H1 (cell line): ENCODE results near the gene CROCC2. TPM values are rescaled to one million over a fixed set of nuclear protein-coding genes. Genes with fewer than 3 reads are reported as not detected.

ENCODE experiments used
- CTCF ChIA-PET: fragments of 300-600 bp; sonication (Branson Sonifier 250); formaldehyde crosslinking; loops from one replicate; lab custom pipeline; 2021; ENCODE audit not compliant: partially characterized antibody; lab: Charles Lee
- POLR2A ChIA-PET: fragments of 300-600 bp; sonication (Branson Sonifier 250); formaldehyde crosslinking; loops from one replicate; lab custom pipeline; 2021; ENCODE audit warnings: inconsistent platforms; ENCODE audit not compliant: partially characterized antibody; lab: Charles Lee
- DNase-seq, 2 experiments: peaks; one replicate each; pipeline versions ENCODE4 v3.0.0 to v3.0.0-alpha.2; 2010 to 2022; ENCODE audit warnings: low spot score in 2 of 2, low read depth in 1 of 2, mixed read lengths in 1 of 2
- FAIRE-seq: peaks from 2 replicates; lab custom pipeline; 2011; peaks lifted over from hg19 to GRCh38; lab: Jason Lieb, UNC
- H2AFZ ChIP-seq: 2 replicates; pipeline ENCODE4 v1.8.1; 2012; ENCODE audit warnings: low read length, inconsistent platforms
- H2AK5ac ChIP-seq: 2 replicates; pipeline ENCODE4 v1.6.1; 2013; ENCODE audit warnings: low read depth, low read length
- H2BK120ac ChIP-seq: replicated peaks from 2 replicates; pipeline ENCODE3; 2013; ENCODE audit warnings: low read depth, low read length, inconsistent platforms
- H2BK12ac ChIP-seq: 2 replicates; pipeline ENCODE4 v1.6.1; 2013; ENCODE audit warnings: low read depth, low read length
- H2BK15ac ChIP-seq: 2 replicates; pipeline ENCODE4 v1.6.1; 2013; ENCODE audit warnings: low read length
- H2BK20ac ChIP-seq: 2 replicates; pipeline ENCODE4 v1.6.1; 2013; ENCODE audit warnings: low read length
- H2BK5ac ChIP-seq: 2 replicates; pipeline ENCODE4 v1.6.1; 2013; ENCODE audit warnings: low read depth, low read length
- H3K14ac ChIP-seq: 2 replicates; pipeline ENCODE4 v1.6.1; 2013; ENCODE audit warnings: inconsistent platforms; ENCODE audit not compliant: insufficient read length
- H3K18ac ChIP-seq: 2 replicates; pipeline ENCODE4 v1.6.1; 2013; ENCODE audit warnings: low read length; ENCODE audit errors: extremely low read depth
- H3K23ac ChIP-seq: 2 replicates; pipeline ENCODE4 v1.6.1; 2013; ENCODE audit warnings: inconsistent platforms; ENCODE audit not compliant: insufficient read length
- H3K23me2 ChIP-seq: 2 replicates; pipeline ENCODE4 v1.6.1; 2013; ENCODE audit warnings: low read depth, low read length
- H3K27ac ChIP-seq: 2 replicates; pipeline ENCODE4 v1.6.1; 2011; ENCODE audit warnings: low read depth, low read length, inconsistent platforms
- H3K27me3 ChIP-seq, 4 experiments: replicated peaks in 1 of 4; 1 replicate in 1 of 4; 2 replicates in 3 of 4; pipeline versions ENCODE4 v1.6.1 to v1.8.1; 2011 to 2013; ENCODE audit warnings: low read length in 3 of 4, mild to moderate bottlenecking in 3 of 4, inconsistent platforms in 2 of 4, mixed read lengths in 2 of 4, moderate library complexity in 1 of 4; ENCODE audit not compliant: control insufficient read depth in 3 of 4, insufficient read depth in 3 of 4; ENCODE audit errors: extremely low read depth in 1 of 4
- H3K36me3 ChIP-seq, 4 experiments: 2 replicates each; pipeline versions ENCODE4 v1.6.1 to v1.8.1; 2011 to 2013; ENCODE audit warnings: mild to moderate bottlenecking in 4 of 4, low read length in 3 of 4, moderate library complexity in 2 of 4, control low read depth in 1 of 4, inconsistent platforms in 1 of 4; ENCODE audit not compliant: insufficient read depth in 4 of 4, control insufficient read depth in 2 of 4
- H3K4ac ChIP-seq: replicated peaks from 2 replicates; pipeline ENCODE3; 2013; ENCODE audit warnings: low read length, low read depth, mixed read lengths, inconsistent platforms; ENCODE audit not compliant: insufficient read length
- H3K4me1 ChIP-seq, 4 experiments: replicated peaks in 1 of 4; 1 replicate in 1 of 4; 2 replicates in 3 of 4; pipeline versions ENCODE4 v1.6.1 to v1.8.1; 2011 to 2013; ENCODE audit warnings: low read length in 3 of 4, inconsistent platforms in 2 of 4, mixed read lengths in 1 of 4; ENCODE audit not compliant: insufficient read depth in 4 of 4, control insufficient read depth in 3 of 4
- H3K4me2 ChIP-seq, 2 experiments: 2 replicates each; pipeline versions ENCODE4 v1.6.1 to v1.8.1; 2011 to 2013; ENCODE audit warnings: low read depth in 2 of 2, low read length in 2 of 2, control low read depth in 1 of 2, inconsistent platforms in 1 of 2, mild to moderate bottlenecking in 1 of 2; ENCODE audit not compliant: insufficient read depth in 1 of 2
- H3K4me3 ChIP-seq, 4 experiments: fragments of 200-600, 300-600 bp in 1 of 4; sonication (generic), shearing (Covaris generic), sonication (Bioruptor Twin) in 1 of 4; 2 replicates each; pipeline versions ENCODE4 v1.5.1 to v1.8.1; 2011 to 2016; ENCODE audit warnings: low read length in 4 of 4, low read depth in 3 of 4, control low read depth in 2 of 4, inconsistent platforms in 2 of 4, mild to moderate bottlenecking in 2 of 4, mixed read lengths in 1 of 4, moderate library complexity in 1 of 4; ENCODE audit not compliant: insufficient read depth in 2 of 4; ENCODE audit errors: extremely low read depth in 1 of 4
- H3K56ac ChIP-seq: replicated peaks from 2 replicates; pipeline ENCODE3; 2013; ENCODE audit warnings: low read depth, mild to moderate bottlenecking, mixed read lengths, low read length, inconsistent platforms; ENCODE audit not compliant: insufficient read length
- H3K79me1 ChIP-seq: 2 replicates; pipeline ENCODE4 v1.6.1; 2013; ENCODE audit warnings: low read depth, low read length, control low read depth
- H3K79me2 ChIP-seq, 2 experiments: 2 replicates each; pipeline versions ENCODE4 v1.6.1 to v1.8.1; 2012 to 2013; ENCODE audit warnings: low read length in 2 of 2, mild to moderate bottlenecking in 2 of 2, inconsistent platforms in 1 of 2; ENCODE audit not compliant: insufficient read depth in 2 of 2, control insufficient read depth in 1 of 2
- H3K9ac ChIP-seq, 4 experiments: replicated peaks in 1 of 4; 1 replicate in 1 of 4; 2 replicates in 3 of 4; pipeline versions ENCODE4 v1.6.1 to v1.8.1; 2011 to 2013; ENCODE audit warnings: low read depth in 3 of 4, low read length in 3 of 4, control low read depth in 2 of 4, mild to moderate bottlenecking in 2 of 4, moderate library complexity in 2 of 4, inconsistent platforms in 1 of 4; ENCODE audit errors: extremely low read depth in 1 of 4
- H3K9me3 ChIP-seq, 2 experiments: 2 replicates each; pipeline versions ENCODE4 v1.6.1 to v1.8.1; 2012 to 2013; ENCODE audit warnings: mild to moderate bottlenecking in 2 of 2, moderate library complexity in 2 of 2, control low read depth in 1 of 2, inconsistent platforms in 1 of 2, low read depth in 1 of 2, low read length in 1 of 2, mixed read lengths in 1 of 2; ENCODE audit not compliant: insufficient read depth in 2 of 2
- H4K20me1 ChIP-seq, 2 experiments: replicated peaks in 1 of 2; 2 replicates each; pipeline versions ENCODE3 to v1.8.1; 2011 to 2013; ENCODE audit warnings: inconsistent platforms in 2 of 2, low read length in 2 of 2, mild to moderate bottlenecking in 1 of 2; ENCODE audit not compliant: insufficient read depth in 2 of 2, control insufficient read depth in 1 of 2
- H4K5ac ChIP-seq: 2 replicates; pipeline ENCODE4 v1.6.1; 2013; ENCODE audit warnings: low read length, low read depth, mixed read lengths, inconsistent platforms; ENCODE audit not compliant: insufficient read length
- H4K8ac ChIP-seq: 2 replicates; pipeline ENCODE4 v1.8.0; 2013; ENCODE audit warnings: mild to moderate bottlenecking, moderate library complexity, low read length, inconsistent platforms; ENCODE audit not compliant: insufficient read depth; ENCODE audit errors: extremely low read depth
- H4K91ac ChIP-seq: replicated peaks from 2 replicates; pipeline ENCODE3; 2013; ENCODE audit warnings: low read length, mixed read lengths, inconsistent platforms; ENCODE audit not compliant: insufficient read length
- BCL11A ChIP-seq, 2 experiments: IDR thresholded peaks; one replicate each; pipeline ENCODE4 v1.6.1; 2011; ENCODE audit warnings: low read depth in 2 of 2, low read length in 2 of 2, mild to moderate bottlenecking in 2 of 2
- CREB1 ChIP-seq: IDR thresholded peaks from 2 replicates; pipeline ENCODE4 v1.6.1; 2012; ENCODE audit warnings: inconsistent platforms
- SIN3A ChIP-seq, 2 experiments: IDR thresholded peaks in 1 of 2; conservative IDR thresholded peaks in 1 of 2; 2 replicates each; pipeline ENCODE4 v1.6.1; 2011 to 2012; ENCODE audit warnings: low read length in 2 of 2, improper control_type of control experiment in 1 of 2, low read depth in 1 of 2, mild to moderate bottlenecking in 1 of 2
- WGBS, 2 experiments: shearing (Covaris generic) in 1 of 2; methylation state at CpG; one replicate each; pipeline versions ENCODE4 v1.1.6 to v1.1.7; 2013 to 2015; ENCODE audit warnings: low lambda C conversion rate in 2 of 2, mixed read lengths in 2 of 2, inconsistent platforms in 1 of 2, low coverage in 1 of 2, missing lambda C conversion rate in 1 of 2; ENCODE audit not compliant: insufficient replicate concordance in 2 of 2, insufficient coverage in 1 of 2, insufficient read length in 1 of 2; ENCODE audit errors: extremely low coverage in 1 of 2, missing lambda C conversion rate in 1 of 2; 5-methylcytosine and 5-hydroxymethylcytosine counted together
- polyA plus RNA-seq, 7 experiments: library from polyadenylated mRNA; depleted of rRNA in 3 of 7; stranded (reverse) in 5 of 7; unstranded in 2 of 7; fragments of >200 nt in 5 of 7; fragments of 200-250 nt in 2 of 7; gene quantifications; 1 replicate in 5 of 7; 2 replicates in 1 of 7; 4 replicates in 1 of 7; pipeline versions ENCODE4 v1.2.1 to v1.2.3, GENCODE V29; 2011 to 2013; ENCODE audit warnings: missing spikeins in 2 of 7, mixed read lengths in 2 of 7
- total RNA-seq: library from RNA; stranded (reverse); fragmentation: NEBNext Ultra II Directional; extraction: Animal tissue kit (Norgen Biotek cat#: 25700); gene quantifications from 2 replicates; pipeline ENCODE4 v1.2.1, GENCODE V29; 2021

Gene CROCC2
- total and polyA plus RNA-seq, 2 of the 8 experiments (the other 6 are each of a cell fraction or from before 2014, with no cell fraction given) = not detected

DNA sequence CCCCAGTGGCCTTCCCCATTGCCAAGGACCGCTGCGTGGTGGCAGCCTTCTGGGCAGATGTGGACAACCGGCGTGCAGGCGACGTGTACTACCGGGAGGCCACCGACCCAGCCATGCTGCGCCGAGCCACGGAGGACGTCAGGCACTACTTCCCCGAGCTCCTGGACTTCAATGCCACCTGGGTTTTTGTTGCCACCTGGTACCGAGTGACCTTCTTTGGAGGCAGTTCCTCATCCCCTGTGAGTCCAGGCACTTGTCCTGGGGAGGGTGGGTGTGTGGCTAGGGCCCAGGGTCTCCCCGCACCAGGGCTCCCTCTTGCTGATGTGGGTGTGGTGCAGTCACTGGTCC is 124.2 kb downstream of the CROCC2 start:
- no peak for FAIRE-seq

More for the DNA sequence above, 124.2 kb downstream of the CROCC2 start:
- Histone ChIP-seq H4K8ac (no peak overlapping the region), H3K79me1 (no peaks in the 10 kb centered on the region), H3K4me2 (no peak overlapping the region), H2BK20ac (no peak overlapping the region), H3K23me2 (no peaks in the 10 kb centered on the region), H2AK5ac (no peak overlapping the region), H2BK15ac (no peak overlapping the region), H2BK5ac (no peak overlapping the region), H3K23ac (no peak overlapping the region), H3K4me3 (no peak overlapping the region), H3K4me1 (peaks cover 0 to 5% (median 1%) of the 10 kb centered on the region in 4 experiments; a peak in 2 of 7 replicates), H3K79me2 (no peaks in the 10 kb centered on the region), H4K5ac (no peak overlapping the region), H2BK120ac (no peak overlapping the region), H3K9me3 (peaks cover 4 to 9% of the 10 kb centered on the region in 2 experiments), H3K56ac (no peak overlapping the region), H3K9ac (no peak overlapping the region), H2BK12ac (no peak overlapping the region), H3K27me3 (peaks cover 0 to 9% (median 9%) of the 10 kb centered on the region in 4 experiments; a peak in 3 of 7 replicates), H3K18ac (no peak overlapping the region), H4K91ac (no peak overlapping the region), H3K4ac (no peak overlapping the region), H4K20me1 (no peaks in the 10 kb centered on the region), H3K27ac (no peak overlapping the region), H2AFZ (no peak overlapping the region), H3K14ac (no peak overlapping the region), H3K36me3 (no peaks in the 10 kb centered on the region)
- ChIA-PET CTCF (interaction anchor here (1.2 kb wide), 1 partner anchor 20 kb away, joined by 3 read pairs; no protein-coding TSS in a partner anchor), POLR2A (no interaction called here)
- no peak for TF ChIP-seq SIN3A (conservative IDR thresholded peaks at IDR 0.05 in 1 of 2, IDR thresholded peaks at IDR 0.05 in 1 of 2; ENCODE audit: low read depth in 1 of 2, low read length in 2 of 2)
- TF ChIP-seq BCL11A (IDR thresholded peaks at IDR 0.05; ENCODE audit: low read depth in 2 of 2, low read length in 2 of 2) = no peak
- no peak for TF ChIP-seq CREB1
- no peak for DNase-seq
- 96% methylated on average over 15 of the region's 15 CpGs; no CpG with 5 or more reads in 1 of the 2 experiments for WGBS, 2 experiments
